Astrocyte of the spinal cord (primary cell): ENCODE results near the gene RNF130.

Experiments
- DNase-seq: peaks from one replicate; pipeline ENCODE4 v3.0.0; 2011; ENCODE audit warnings: low read depth, low spot score
- H3K4me3 ChIP-seq: 2 replicates; pipeline ENCODE4 v1.5.1; 2011; ENCODE audit warnings: low read depth, mild to moderate bottlenecking, low read length, moderate library complexity
- in situ Hi-C: cut with HindIII; loops from 2 replicates; pipeline ENCODE4 v1.10.0; 2017; ENCODE audit warnings: low sequenced_read_pairs
- TF ChIP-seq, protein P1 (sequence below): IDR thresholded peaks from 2 replicates; pipeline ENCODE4 v1.5.1; 2012; ENCODE audit warnings: low read depth, mild to moderate bottlenecking, low read length, inconsistent platforms

RNF130 gene

DNA sequence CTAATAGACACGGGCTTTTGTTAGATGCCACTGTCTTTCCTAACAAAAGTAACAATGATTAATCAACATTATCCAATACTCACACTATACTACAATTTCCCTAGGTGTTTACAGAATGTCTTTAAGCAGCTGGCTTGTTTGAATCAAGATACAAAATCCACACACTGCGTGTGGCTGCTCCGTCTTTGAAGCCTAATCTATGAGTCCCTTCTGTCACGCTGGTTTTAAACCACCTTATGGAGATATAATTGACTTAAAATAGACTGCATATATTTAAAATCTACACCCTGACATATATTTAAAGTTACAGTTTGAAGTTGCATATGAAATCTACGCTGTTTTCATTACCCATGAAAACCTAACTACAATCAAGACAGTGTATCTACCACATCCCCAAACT is 89.9 kb downstream of the RNF130 start:
- no peak overlapping the region for H3K4me3 ChIP-seq
- DNase-seq, result no peak
- in situ Hi-C loops, result no loop called here
- TF ChIP-seq, protein P1, sequence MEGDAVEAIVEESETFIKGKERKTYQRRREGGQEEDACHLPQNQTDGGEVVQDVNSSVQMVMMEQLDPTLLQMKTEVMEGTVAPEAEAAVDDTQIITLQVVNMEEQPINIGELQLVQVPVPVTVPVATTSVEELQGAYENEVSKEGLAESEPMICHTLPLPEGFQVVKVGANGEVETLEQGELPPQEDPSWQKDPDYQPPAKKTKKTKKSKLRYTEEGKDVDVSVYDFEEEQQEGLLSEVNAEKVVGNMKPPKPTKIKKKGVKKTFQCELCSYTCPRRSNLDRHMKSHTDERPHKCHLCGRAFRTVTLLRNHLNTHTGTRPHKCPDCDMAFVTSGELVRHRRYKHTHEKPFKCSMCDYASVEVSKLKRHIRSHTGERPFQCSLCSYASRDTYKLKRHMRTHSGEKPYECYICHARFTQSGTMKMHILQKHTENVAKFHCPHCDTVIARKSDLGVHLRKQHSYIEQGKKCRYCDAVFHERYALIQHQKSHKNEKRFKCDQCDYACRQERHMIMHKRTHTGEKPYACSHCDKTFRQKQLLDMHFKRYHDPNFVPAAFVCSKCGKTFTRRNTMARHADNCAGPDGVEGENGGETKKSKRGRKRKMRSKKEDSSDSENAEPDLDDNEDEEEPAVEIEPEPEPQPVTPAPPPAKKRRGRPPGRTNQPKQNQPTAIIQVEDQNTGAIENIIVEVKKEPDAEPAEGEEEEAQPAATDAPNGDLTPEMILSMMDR, result no peak

DNA sequence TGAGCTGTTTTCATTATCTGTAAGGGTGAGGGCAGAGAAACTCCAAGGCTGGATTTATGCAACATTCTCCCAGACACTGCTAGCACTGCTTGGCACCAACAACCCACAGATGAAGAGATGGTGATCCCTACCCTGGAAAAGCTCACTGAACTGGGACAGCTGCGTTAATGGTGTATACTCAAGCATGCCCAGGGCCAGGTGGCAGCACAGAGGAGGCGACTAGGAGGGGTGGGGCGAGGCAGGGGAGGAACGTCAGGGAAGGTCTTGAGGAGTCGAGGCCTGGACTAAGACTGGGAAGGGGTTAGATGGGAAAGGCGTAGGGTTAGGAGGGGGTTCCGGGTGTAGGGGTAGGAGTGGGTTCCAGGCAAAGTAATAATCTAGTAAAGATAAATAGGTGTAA is 90.8 kb downstream of the RNF130 start:
- DNase-seq, result no peak
- TF ChIP-seq, protein P1, result no peak
- H3K4me3 ChIP-seq, result no peak overlapping the region
- in situ Hi-C loops, result no loop called here

DNA sequence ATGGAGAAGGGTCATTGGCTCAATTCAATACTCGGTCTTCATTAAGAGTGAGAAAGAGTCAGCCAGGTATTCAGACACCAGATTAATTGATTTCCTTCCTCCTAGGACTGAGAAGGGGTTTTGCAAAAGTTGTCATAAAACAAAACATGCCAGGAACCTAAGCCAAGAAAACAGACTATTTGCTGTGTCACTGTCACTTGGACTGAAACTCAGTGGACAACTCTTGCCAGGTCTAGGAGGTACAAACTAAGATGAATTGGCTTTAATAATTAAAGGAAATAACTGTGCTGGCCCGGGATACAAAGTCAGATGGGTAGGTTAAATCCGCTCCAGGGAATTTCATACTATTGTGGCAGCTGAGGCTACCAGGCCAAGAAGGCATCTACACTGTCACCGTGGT is 92.8 kb downstream of the RNF130 start:
- DNase-seq, result no peak
- in situ Hi-C loops, result no loop called here
- TF ChIP-seq, protein P1, result no peak

DNA sequence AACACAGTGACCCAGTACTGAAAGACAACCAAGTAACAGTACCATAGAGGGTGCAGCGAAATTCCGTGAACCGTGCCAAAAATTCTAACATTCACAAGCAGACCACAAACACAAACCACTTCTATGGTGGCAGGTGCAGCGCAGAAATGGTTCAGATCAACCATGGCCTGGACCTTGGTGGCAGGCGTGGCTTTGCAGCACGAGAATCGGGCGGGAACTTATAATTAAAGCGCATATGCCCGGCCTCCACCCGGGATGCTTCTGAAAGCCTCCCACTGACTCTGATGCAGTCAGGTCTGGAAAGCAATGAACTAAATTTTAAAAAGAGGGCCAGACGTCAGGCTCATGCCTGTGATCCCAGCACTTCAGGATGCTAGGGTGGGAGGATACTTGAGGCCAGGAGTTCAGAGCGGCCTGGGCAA is 95.8 kb downstream of the RNF130 start:
- no peak overlapping the region for H3K4me3 ChIP-seq
- TF ChIP-seq, protein P1, result no peak
- in situ Hi-C loops, result no loop called here
- no peak for DNase-seq

More for the DNA sequence above, 92.8 kb downstream of the RNF130 start:
- no peak overlapping the region for H3K4me3 ChIP-seq

DNA sequence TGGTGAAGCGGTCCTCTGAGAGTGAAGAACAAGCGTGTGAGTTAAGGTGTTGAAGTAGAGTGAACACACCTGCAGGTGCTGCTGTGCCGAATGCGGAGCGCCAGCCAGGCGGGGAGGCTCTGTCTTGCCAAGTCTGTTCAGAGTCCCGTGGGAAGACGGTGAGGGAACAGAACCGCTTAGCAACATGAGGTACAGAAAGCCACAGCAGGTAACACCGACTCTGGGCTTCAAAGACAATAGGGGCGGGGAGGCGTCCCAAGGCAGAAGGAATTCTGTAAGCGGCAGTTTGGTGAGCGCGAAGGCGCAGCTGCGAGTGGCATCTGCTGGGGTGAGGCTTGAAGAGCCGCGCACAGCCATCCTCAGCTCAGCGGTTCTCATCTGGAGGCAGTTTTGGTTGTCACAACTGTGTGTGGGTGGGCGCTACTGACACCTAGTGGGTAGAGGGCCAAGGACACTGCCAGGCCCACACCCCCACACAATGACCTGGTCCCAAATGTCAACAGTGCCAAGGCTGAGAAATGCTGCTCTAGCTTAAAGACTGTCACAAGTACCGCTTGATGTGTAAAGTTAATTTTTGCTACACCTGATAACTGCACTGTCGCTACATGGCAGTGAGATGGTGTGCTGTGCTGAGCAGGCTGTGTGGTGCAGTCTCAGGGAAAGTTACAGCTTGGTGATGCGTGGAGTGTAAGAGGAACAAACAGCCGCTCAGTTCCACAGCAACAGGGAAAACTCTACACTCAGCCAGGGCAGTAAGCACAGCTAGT is 96.4 kb downstream of the RNF130 start:
- DNase-seq, result no peak
- in situ Hi-C loops, result no loop called here
- TF ChIP-seq, protein P1, result peak; percentile 48

DNA sequence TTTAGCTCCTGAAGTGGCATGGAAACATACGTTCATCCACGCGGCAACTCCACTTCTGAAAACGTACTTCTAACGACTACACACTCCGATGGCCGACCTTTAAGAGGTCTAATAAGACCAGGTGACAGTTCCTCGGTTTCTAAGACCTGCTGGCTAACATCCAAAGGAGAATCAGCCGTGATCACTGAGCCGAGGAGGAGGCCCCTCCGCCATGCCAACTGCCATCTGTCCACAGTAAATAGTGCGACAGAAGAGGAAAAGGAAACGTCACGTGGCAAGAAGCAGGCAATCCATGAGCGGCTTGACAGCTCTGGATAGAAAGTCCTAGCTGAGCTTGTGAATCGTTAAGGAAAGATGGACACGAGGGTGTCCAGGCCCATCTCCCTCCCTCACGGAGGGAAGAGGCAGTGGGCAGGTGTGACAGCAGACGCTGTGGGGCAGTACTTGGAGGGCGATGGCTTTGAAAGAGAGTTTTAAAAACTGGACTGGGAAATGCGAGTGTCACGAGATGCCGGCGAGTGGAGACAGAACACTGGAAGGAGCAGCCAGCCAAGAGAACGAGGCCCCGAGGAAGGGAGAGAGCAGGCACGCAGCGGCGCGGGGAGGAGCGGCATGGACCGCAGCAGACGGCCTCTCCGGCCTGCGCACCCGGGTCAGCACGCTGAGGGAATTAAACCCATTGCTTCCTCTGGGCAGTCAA is 97.2 kb downstream of the RNF130 start:
- no peak overlapping the region for H3K4me3 ChIP-seq
- in situ Hi-C loops, result no loop called here
- TF ChIP-seq, protein P1, result no peak
- DNase-seq, result no peak

More for the DNA sequence above, 96.4 kb downstream of the RNF130 start:
- no peak overlapping the region for H3K4me3 ChIP-seq
